ENCODE results near the gene CAMSAP2.

DNA sequence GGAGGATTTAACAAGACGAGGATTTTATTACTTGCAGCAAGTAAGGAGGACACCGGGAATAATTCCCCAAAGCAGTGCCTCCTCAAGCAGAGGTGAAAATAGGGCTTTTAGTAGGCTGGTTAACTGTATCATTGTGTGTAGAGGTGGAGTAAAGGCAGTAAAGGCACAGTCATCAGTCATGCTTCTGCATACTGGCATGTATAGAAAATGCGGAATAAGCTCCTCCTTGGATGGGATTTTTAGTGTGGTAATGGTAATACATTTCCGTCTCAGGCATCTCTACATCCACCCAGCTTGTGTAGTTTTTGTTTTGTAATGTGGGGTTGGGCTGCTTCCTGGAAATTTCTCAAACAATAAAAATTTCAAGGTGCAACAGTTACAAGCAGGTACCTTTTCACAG is 106.7 kb downstream of the CAMSAP2 start:
- no peak for TF ChIP-seq EZH2 (IDR thresholded peaks at IDR 0.05; ENCODE audit: insufficient read depth, low read length)
- TF ChIP-seq, protein P1, sequence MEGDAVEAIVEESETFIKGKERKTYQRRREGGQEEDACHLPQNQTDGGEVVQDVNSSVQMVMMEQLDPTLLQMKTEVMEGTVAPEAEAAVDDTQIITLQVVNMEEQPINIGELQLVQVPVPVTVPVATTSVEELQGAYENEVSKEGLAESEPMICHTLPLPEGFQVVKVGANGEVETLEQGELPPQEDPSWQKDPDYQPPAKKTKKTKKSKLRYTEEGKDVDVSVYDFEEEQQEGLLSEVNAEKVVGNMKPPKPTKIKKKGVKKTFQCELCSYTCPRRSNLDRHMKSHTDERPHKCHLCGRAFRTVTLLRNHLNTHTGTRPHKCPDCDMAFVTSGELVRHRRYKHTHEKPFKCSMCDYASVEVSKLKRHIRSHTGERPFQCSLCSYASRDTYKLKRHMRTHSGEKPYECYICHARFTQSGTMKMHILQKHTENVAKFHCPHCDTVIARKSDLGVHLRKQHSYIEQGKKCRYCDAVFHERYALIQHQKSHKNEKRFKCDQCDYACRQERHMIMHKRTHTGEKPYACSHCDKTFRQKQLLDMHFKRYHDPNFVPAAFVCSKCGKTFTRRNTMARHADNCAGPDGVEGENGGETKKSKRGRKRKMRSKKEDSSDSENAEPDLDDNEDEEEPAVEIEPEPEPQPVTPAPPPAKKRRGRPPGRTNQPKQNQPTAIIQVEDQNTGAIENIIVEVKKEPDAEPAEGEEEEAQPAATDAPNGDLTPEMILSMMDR (IDR thresholded peaks at IDR 0.05; ENCODE audit: insufficient read depth, low read depth, low read length): no peak
